GM10266 (cell line): ENCODE measurements around the gene JAG2.

Experiments used
- DNase-seq: peaks from one replicate; pipeline ENCODE4 v3.0.0; 2012; ENCODE audit errors: extremely low spot score
- CTCF ChIP-seq: IDR thresholded peaks from 2 replicates; pipeline ENCODE4 v1.5.1; 2012; ENCODE audit warnings: mild to moderate bottlenecking, low read depth; ENCODE audit not compliant: control insufficient read depth, insufficient read depth; ENCODE audit errors: missing control alignments

The JAG2 gene

DNA sequence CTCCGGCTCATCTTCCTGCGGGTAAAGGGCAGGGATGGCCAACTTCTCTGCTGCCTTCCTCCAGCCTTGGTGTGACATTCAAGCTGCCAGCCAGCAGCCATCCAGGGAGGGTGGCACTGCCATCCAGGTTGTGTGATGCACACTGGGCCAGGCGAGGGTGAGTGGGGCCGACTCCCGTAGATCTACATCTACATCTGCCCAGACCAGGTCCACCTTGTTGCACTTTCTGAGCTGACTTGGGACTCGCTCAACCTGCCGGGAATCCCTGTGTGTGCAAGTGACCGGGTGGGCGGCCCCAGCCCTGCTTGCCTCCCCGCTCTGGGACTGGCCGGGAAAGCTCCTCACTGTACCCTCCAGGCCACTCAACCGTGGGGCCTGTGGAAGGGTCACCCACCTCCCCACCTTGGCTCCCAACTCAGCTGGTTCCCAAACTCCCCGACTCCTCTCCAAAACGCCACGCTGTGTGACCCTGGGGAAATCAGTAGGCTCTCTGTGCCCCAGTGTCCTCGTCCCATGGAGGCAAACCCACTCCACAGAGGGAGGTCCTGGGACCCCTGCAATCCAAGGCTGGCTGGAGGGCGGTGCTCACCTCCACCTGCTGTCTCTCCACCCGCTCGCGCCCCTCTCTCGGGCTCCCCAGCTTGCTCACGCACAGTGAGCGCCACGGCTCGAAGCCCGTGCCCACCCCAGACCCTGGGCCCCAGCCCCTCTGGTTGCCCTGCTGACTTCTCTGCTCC is 14.7 kb downstream of the JAG2 start:
- TF ChIP-seq CTCF: no peak
- DNase-seq: no peak

- TF ChIP-seq CTCF: no peak
- DNase-seq: no peak
Measured at GRCh38 chr14:105153331-105153731, 15.2 kb downstream of the JAG2 start.

DNA sequence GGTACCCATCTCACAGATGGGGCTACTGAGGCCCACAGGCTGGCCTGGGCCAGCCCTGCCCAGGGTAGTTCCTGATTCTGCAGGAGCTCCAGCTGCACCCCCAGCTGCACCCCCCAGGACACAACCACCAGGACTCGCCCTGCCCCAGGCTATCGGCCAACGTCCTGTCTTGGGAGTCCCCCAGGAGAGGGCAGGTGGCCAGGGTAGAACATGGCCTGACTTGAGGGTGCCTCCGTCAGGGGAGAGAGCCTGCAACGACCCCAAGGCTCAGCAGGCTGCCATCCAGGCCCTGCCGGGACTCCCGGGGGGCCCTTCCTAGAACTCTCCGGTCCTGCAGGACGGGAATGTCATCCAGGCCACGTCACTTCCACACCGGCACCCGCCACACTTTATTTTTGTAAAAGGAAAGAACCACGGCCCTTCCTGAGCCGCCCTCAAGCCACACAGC is 15.8 kb downstream of the JAG2 start:
- no peak for TF ChIP-seq CTCF
- no peak for DNase-seq

- no peak for TF ChIP-seq CTCF
- DNase-seq: no peak
Measured at GRCh38 chr14:105151838-105152793, 16.5 kb downstream of the JAG2 start.

DNA sequence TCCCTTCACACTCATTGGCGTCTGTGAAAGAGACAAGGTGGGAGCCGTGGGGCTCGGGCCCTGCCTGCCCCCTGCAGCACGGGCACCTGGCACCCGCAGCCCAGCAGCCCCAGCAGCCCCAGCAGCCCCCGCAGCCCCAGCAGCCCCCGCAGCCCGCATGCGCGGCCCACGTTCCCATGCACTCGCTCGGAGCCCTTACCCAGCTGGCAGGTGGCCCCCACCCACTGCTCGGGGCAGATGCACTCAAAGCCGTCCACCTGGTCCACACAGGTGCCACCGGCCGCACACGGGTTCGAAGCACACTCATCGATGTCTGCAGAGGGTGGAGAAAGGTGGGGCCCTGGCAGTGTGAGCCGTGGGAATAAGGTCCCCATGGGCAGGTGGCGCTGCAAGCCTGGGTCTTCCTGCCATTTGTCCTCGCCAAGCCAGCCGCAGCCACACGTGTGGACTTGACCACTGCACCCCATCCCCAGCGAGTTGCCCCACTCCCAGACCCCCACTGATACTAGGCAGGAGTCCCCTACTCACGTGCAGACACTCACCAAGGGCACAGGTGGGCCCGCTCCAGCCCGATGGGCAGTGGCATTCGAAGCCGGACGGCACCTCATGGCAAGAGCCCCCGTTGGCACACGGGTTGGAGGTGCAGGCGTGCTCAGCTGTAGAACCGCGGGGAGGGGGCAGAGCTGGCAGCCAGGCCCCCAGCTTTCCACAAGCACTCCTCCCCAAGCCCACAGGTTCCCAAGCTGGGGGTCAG is 17.3 kb downstream of the JAG2 start:
- DNase-seq: no peak
- TF ChIP-seq CTCF: no peak

GRCh38 chr14:105150368-105151083 is 18.1 kb downstream of the JAG2 start:
- no peak for DNase-seq
- TF ChIP-seq CTCF: no peak
